Keratinocyte (primary cell): Measurements from ENCODE around the gene ANKRD13D. TPM values are rescaled to one million over a fixed set of nuclear protein-coding genes. Genes with fewer than 3 reads are reported as not detected.

ENCODE experiments used
- DNase-seq: peaks from one replicate; pipeline ENCODE4 v3.0.0-alpha.2; 2011; ENCODE audit warnings: low read depth, missing footprints, low spot score
- FAIRE-seq: peaks from 2 replicates; lab custom pipeline; 2011; peaks lifted over from hg19 to GRCh38; lab: Jason Lieb, UNC
- H2AFZ ChIP-seq: 2 replicates; pipeline ENCODE4 v1.6.0; 2012; ENCODE audit warnings: low read length, control low read depth, inconsistent platforms; ENCODE audit not compliant: control insufficient read depth
- H3K27ac ChIP-seq: 2 replicates; pipeline ENCODE4 v1.5.1; 2011; ENCODE audit warnings: low read length; ENCODE audit not compliant: control insufficient read depth, insufficient read depth
- H3K27me3 ChIP-seq: 3 replicates; pipeline ENCODE4 v1.6.0; 2011; ENCODE audit warnings: low read length; ENCODE audit not compliant: control insufficient read depth, insufficient read depth; ENCODE audit errors: extremely low read depth
- H3K36me3 ChIP-seq, 2 experiments: 2 replicates in 1 of 2; 3 replicates in 1 of 2; pipeline ENCODE4 v1.5.1; 2011; ENCODE audit warnings: low read length in 2 of 2, mild to moderate bottlenecking in 1 of 2; ENCODE audit not compliant: control insufficient read depth in 2 of 2, insufficient read depth in 2 of 2; ENCODE audit errors: extremely low read depth in 1 of 2
- H3K4me1 ChIP-seq: 3 replicates; pipeline ENCODE4 v1.5.1; 2011; ENCODE audit warnings: low read length; ENCODE audit not compliant: control insufficient read depth, insufficient read depth; ENCODE audit errors: extremely low read depth
- H3K4me2 ChIP-seq: 3 replicates; pipeline ENCODE4 v1.6.0; 2011; ENCODE audit warnings: low read depth, low read length; ENCODE audit not compliant: control insufficient read depth, insufficient read depth; ENCODE audit errors: extremely low read depth
- H3K4me3 ChIP-seq, 3 experiments: fragments of 200-600 bp in 1 of 3; sonication (generic) in 1 of 3; 2 replicates in 2 of 3; 3 replicates in 1 of 3; pipeline ENCODE4 v1.5.1; 2011 to 2016; ENCODE audit warnings: low read length in 3 of 3, mild to moderate bottlenecking in 3 of 3, control low read depth in 2 of 3, inconsistent platforms in 1 of 3, low read depth in 1 of 3, mixed read lengths in 1 of 3, mixed run types in 1 of 3, moderate library complexity in 1 of 3; ENCODE audit not compliant: control insufficient read depth in 2 of 3, insufficient read depth in 2 of 3; ENCODE audit errors: extremely low read depth in 1 of 3
- H3K79me2 ChIP-seq: 2 replicates; pipeline ENCODE4 v1.6.0; 2012; ENCODE audit warnings: low read length; ENCODE audit not compliant: control insufficient read depth, insufficient read depth
- H3K9ac ChIP-seq: 3 replicates; pipeline ENCODE4 v1.6.0; 2011; ENCODE audit warnings: low read length; ENCODE audit not compliant: control insufficient read depth, insufficient read depth; ENCODE audit errors: extremely low read depth
- H3K9me1 ChIP-seq: 3 replicates; pipeline ENCODE4 v1.6.0; 2011; ENCODE audit warnings: low read length; ENCODE audit not compliant: control insufficient read depth, insufficient read depth; ENCODE audit errors: extremely low read depth
- H3K9me3 ChIP-seq: 2 replicates; pipeline ENCODE4 v1.5.1; 2012; ENCODE audit warnings: low read depth, low read length; ENCODE audit not compliant: control insufficient read depth
- H4K20me1 ChIP-seq: 3 replicates; pipeline ENCODE4 v1.6.0; 2011; ENCODE audit warnings: low read length; ENCODE audit not compliant: control insufficient read depth, insufficient read depth; ENCODE audit errors: extremely low read depth
- EZH2 ChIP-seq: IDR thresholded peaks from one replicate; pipeline ENCODE4 v1.6.1; 2012; ENCODE audit warnings: inconsistent platforms, mild to moderate bottlenecking, low read length, moderate library complexity
- dilution Hi-C: fragments of 300-500 bp; cut with MboI; formaldehyde crosslinking; loops from one replicate; pipeline ENCODE4 v1.7.0; 2020; ENCODE audit warnings: low sequenced_read_pairs; ENCODE audit not compliant: extremely low pct_ligation_motif_present
- polyA plus RNA-seq, 5 experiments: library from polyadenylated mRNA; depleted of rRNA in 3 of 5; stranded (reverse) in 3 of 5; stranded (forward) in 1 of 5; unstranded in 1 of 5; fragments of >200 nt; gene quantifications; 1 replicate in 1 of 5; 2 replicates in 3 of 5; 3 replicates in 1 of 5; pipeline versions ENCODE4 v1.2.1 to v1.2.3, GENCODE V29; 2011 to 2012; ENCODE audit warnings: missing spikeins in 2 of 5, low read depth in 1 of 5, low replicate concordance in 1 of 5
- TF ChIP-seq, protein P1 (sequence below), 3 experiments: IDR thresholded peaks in 1 of 3; conservative IDR thresholded peaks in 1 of 3; optimal IDR thresholded peaks in 1 of 3; 2 replicates in 2 of 3; 3 replicates in 1 of 3; pipeline versions ENCODE3 to v1.5.1; 2011; ENCODE audit warnings: low read length in 3 of 3, mild to moderate bottlenecking in 3 of 3, moderate library complexity in 2 of 3, control low read depth in 1 of 3, inconsistent platforms in 1 of 3; ENCODE audit not compliant: insufficient read depth in 2 of 3; ENCODE audit errors: extremely low read depth in 1 of 3

The ANKRD13D gene
- polyA plus RNA-seq, 1 donor (not counting 4 experiments of a cell fraction or from before 2014, with no cell fraction given): 25.0 TPM

DNA sequence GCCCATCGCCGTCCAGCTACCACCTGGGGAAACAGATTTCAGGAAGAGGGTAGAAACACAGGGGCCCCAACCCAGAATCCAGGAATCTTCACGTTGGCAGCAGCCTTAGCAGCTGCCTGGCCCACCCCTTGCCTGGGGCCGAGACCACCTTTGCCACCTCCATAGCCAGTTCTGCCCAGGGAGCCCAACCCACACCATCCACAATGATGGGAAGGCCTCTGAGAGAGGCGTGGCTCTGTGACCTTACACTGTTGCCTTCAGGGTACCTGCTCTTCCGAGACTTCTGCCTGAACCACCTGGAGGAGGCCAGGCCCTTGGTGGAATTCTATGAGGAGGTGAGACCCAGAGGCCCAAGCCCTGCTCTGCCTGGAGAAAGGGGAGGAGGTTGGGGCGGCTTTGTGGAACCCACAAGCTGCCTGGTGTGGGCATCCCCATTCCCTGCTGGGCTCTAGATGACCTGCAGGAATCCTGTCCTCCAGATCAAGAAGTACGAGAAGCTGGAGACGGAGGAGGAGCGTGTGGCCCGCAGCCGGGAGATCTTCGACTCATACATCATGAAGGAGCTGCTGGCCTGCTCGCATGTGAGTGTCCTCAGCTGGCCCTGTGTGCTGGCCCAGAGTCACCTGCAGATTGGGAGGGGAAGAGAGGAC, 10.0 kb upstream of the ANKRD13D start:
- Histone ChIP-seq H3K4me3 (no peak overlapping the region), H4K20me1 (no peaks in the 10 kb centered on the region), H3K9me3 (no peaks in the 10 kb centered on the region), H3K4me2 (no peak overlapping the region), H3K9ac (no peak overlapping the region), H3K27me3 (no peaks in the 10 kb centered on the region), H3K9me1 (no peaks in the 10 kb centered on the region), H3K79me2 (peaks cover 38% of the 10 kb centered on the region), H3K36me3 (peaks cover 37 to 65% of the 10 kb centered on the region in 2 experiments), H2AFZ (no peak overlapping the region), H3K4me1 (peaks cover 15% of the 10 kb centered on the region), H3K27ac (no peak overlapping the region)
- no peak for FAIRE-seq
- dilution Hi-C loops: no loop called here
- DNase-seq: no peak
- no peak for TF ChIP-seq EZH2
- TF ChIP-seq, protein P1, sequence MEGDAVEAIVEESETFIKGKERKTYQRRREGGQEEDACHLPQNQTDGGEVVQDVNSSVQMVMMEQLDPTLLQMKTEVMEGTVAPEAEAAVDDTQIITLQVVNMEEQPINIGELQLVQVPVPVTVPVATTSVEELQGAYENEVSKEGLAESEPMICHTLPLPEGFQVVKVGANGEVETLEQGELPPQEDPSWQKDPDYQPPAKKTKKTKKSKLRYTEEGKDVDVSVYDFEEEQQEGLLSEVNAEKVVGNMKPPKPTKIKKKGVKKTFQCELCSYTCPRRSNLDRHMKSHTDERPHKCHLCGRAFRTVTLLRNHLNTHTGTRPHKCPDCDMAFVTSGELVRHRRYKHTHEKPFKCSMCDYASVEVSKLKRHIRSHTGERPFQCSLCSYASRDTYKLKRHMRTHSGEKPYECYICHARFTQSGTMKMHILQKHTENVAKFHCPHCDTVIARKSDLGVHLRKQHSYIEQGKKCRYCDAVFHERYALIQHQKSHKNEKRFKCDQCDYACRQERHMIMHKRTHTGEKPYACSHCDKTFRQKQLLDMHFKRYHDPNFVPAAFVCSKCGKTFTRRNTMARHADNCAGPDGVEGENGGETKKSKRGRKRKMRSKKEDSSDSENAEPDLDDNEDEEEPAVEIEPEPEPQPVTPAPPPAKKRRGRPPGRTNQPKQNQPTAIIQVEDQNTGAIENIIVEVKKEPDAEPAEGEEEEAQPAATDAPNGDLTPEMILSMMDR (optimal IDR thresholded peaks at IDR 0.05 in 1 of 3, IDR thresholded peaks at IDR 0.05 in 1 of 3, conservative IDR thresholded peaks at IDR 0.05 in 1 of 3; ENCODE audit: extremely low read depth in 1 of 3, insufficient read depth in 2 of 3, low read length in 3 of 3): no peak

DNA sequence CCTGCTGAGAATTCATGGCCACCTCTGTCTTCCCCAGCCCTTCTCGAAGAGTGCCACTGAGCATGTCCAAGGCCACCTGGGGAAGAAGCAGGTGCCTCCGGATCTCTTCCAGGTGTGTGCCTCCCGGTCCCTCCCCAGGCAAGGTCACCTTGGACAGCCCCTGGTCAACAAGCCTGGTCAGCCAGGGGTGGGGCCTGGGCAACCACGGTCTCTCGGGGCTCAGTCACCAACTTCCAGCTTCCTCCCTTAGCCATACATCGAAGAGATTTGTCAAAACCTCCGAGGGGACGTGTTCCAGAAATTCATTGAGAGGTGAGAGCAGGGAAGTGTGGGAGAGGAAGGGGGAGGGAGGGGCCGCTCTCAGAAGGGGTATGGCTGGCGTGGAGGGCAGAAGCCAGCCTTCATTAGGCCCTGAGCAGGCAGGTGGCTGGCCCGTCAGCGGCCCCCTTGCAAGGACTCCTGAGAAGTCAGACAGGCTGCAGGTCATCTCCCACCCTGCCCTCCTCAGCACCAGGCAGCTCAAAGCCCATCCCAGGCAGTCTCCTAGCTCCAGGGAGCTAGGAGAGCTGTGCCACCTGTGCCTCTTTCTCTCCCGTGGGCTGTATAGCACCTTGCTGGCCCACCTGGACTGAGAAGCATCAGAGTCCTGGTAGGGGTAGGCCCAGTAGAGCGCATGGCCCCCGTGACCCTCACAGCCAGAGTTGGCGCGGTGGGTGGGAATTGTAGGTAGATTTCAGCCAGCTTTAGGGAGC, 9.3 kb upstream of the ANKRD13D start:
- no peaks in the 10 kb centered on the region for H3K9me3 ChIP-seq
- TF ChIP-seq, protein P1 (optimal IDR thresholded peaks at IDR 0.05 in 1 of 3, IDR thresholded peaks at IDR 0.05 in 1 of 3, conservative IDR thresholded peaks at IDR 0.05 in 1 of 3; ENCODE audit: extremely low read depth in 1 of 3, insufficient read depth in 2 of 3, low read length in 3 of 3): no peak
- TF ChIP-seq EZH2: no peak
- H3K27ac ChIP-seq: no peak overlapping the region
- H3K4me2 ChIP-seq: no peak overlapping the region
- H3K36me3 ChIP-seq: peaks cover 42 to 63% of the 10 kb centered on the region in 2 experiments
- H3K79me2 ChIP-seq: peaks cover 31% of the 10 kb centered on the region
- no peaks in the 10 kb centered on the region for H4K20me1 ChIP-seq
- no peak overlapping the region for H3K9ac ChIP-seq
- no peaks in the 10 kb centered on the region for H3K27me3 ChIP-seq
- no peak overlapping the region for H2AFZ ChIP-seq
- H3K4me1 ChIP-seq: peaks cover 15% of the 10 kb centered on the region
- H3K4me3 ChIP-seq: no peak overlapping the region
- dilution Hi-C loops: no loop called here
- no peaks in the 10 kb centered on the region for H3K9me1 ChIP-seq
- DNase-seq (no peak), FAIRE-seq (no peak)
